Lung (tissue), 12 donors: Measurements from ENCODE around the gene ZNF672. TPM values are rescaled to one million over a fixed set of nuclear protein-coding genes. Genes with fewer than 3 reads are reported as not detected.

Source experiments
- ATAC-seq: fragments of 200-7000 bp; cut with Tn5 transposase; one replicate; pipeline ENCODE4 v1.9.1; 2020; ENCODE audit warnings: moderate number of reproducible peaks; ENCODE audit not compliant: insufficient read depth, low FRiP score
- DNase-seq, 3 donors: peaks; one replicate each; pipeline ENCODE4 v3.0.0-alpha.2; 2013 to 2017
- H3K27ac ChIP-seq, 2 donors: one replicate each; pipeline ENCODE4 v1.5.1; 2013; ENCODE audit warnings: mild to moderate bottlenecking in 2 of 2, moderate library complexity in 2 of 2, control low read depth in 1 of 2, inconsistent platforms in 1 of 2, low read depth in 1 of 2, low read length in 1 of 2
- H3K27me3 ChIP-seq, 3 donors: one replicate each; pipeline ENCODE4 v1.5.1; 2013; ENCODE audit warnings: low read length in 2 of 3; ENCODE audit not compliant: control insufficient read depth in 3 of 3, insufficient read depth in 3 of 3
- H3K36me3 ChIP-seq, 4 donors: one replicate each; pipeline ENCODE4 v1.5.1; 2013; ENCODE audit warnings: low read length in 4 of 4, mild to moderate bottlenecking in 1 of 4, moderate library complexity in 1 of 4; ENCODE audit not compliant: control insufficient read depth in 4 of 4, insufficient read depth in 4 of 4
- H3K4me1 ChIP-seq, 5 donors: one replicate each; pipeline ENCODE4 v1.5.1; 2013; ENCODE audit warnings: low read length in 5 of 5, mild to moderate bottlenecking in 2 of 5, moderate library complexity in 1 of 5; ENCODE audit not compliant: control insufficient read depth in 5 of 5, insufficient read depth in 5 of 5
- H3K4me3 ChIP-seq: one replicate; pipeline ENCODE4 v1.5.1; 2013; ENCODE audit warnings: mild to moderate bottlenecking, control low read depth, moderate library complexity
- H3K9ac ChIP-seq, 2 donors: one replicate each; pipeline ENCODE4 v1.5.1; 2013; ENCODE audit warnings: low read length in 2 of 2, control low read depth in 1 of 2; ENCODE audit not compliant: insufficient read depth in 1 of 2
- H3K9me3 ChIP-seq, 4 donors: one replicate each; pipeline ENCODE4 v1.5.1; 2013; ENCODE audit warnings: low read length in 3 of 4, mild to moderate bottlenecking in 1 of 4, moderate library complexity in 1 of 4; ENCODE audit not compliant: control insufficient read depth in 4 of 4, insufficient read depth in 3 of 4
- WGBS, 2 donors: extraction: QIAGEN DNeasy Blood & Tissue Kit; methylation state at CpG; one replicate each; pipeline ENCODE4 v1.1.7; 2013; 5-methylcytosine and 5-hydroxymethylcytosine counted together
- polyA plus RNA-seq, 2 donors: library from polyadenylated mRNA; stranded (reverse); fragments of 200-250 nt; gene quantifications; one replicate each; pipeline ENCODE4 v1.2.1, GENCODE V29; 2013
- total RNA-seq, 2 donors: library from RNA; depleted of rRNA in 1 of 2; stranded (reverse); fragments of >200 nt in 1 of 2; gene quantifications; one replicate each; pipeline ENCODE4 v1.2.1, GENCODE V29; 2014 to 2021
- TF ChIP-seq, protein P1 (sequence below): IDR thresholded peaks from 2 replicates; pipeline ENCODE4 v1.5.1; 2012; ENCODE audit warnings: mild to moderate bottlenecking; ENCODE audit errors: control extremely low read depth, extremely low read depth
- donor health status: control.
- donor health status: control.
- donor health status: Bipolar disorder and iron deficiency.
- donor health status: healthy.
- donor health status: DM: yes; HTN: yes; CAD: no.

The ZNF672 gene
- total and polyA plus RNA-seq, 4 donors = 17.1 to 41.3 (median 31.3) TPM

- Histone ChIP-seq H3K27me3 (no peaks in the 10 kb centered on the region), H3K27ac (no peak overlapping the region), H3K4me3 (no peak overlapping the region), H3K9ac (no peak overlapping the region), H3K36me3 (peaks cover 15 to 54% (median 39%) of the 10 kb centered on the region in 4 donors), H3K9me3 (no peaks in the 10 kb centered on the region), H3K4me1 (peaks cover 0 to 22% (median 0%) of the 10 kb centered on the region in 5 donors)
- 90 to 94% methylated on average over 16 of the region's 16 CpGs for WGBS, 2 donors
- TF ChIP-seq, protein P1, sequence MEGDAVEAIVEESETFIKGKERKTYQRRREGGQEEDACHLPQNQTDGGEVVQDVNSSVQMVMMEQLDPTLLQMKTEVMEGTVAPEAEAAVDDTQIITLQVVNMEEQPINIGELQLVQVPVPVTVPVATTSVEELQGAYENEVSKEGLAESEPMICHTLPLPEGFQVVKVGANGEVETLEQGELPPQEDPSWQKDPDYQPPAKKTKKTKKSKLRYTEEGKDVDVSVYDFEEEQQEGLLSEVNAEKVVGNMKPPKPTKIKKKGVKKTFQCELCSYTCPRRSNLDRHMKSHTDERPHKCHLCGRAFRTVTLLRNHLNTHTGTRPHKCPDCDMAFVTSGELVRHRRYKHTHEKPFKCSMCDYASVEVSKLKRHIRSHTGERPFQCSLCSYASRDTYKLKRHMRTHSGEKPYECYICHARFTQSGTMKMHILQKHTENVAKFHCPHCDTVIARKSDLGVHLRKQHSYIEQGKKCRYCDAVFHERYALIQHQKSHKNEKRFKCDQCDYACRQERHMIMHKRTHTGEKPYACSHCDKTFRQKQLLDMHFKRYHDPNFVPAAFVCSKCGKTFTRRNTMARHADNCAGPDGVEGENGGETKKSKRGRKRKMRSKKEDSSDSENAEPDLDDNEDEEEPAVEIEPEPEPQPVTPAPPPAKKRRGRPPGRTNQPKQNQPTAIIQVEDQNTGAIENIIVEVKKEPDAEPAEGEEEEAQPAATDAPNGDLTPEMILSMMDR = no peak
- no peak for DNase-seq
- no peak for ATAC-seq
Observed at GRCh38 chr1:248814351-248814750, 23.7 kb upstream of the ZNF672 start.

- ATAC-seq (no peak), DNase-seq (no peak)
- Histone ChIP-seq H3K4me1 (peaks cover 0 to 18% (median 0%) of the 10 kb centered on the region in 5 donors), H3K36me3 (peaks cover 15 to 58% (median 39%) of the 10 kb centered on the region in 4 donors), H3K9ac (no peak overlapping the region), H3K9me3 (no peaks in the 10 kb centered on the region), H3K27ac (no peak overlapping the region), H3K4me3 (no peak overlapping the region), H3K27me3 (no peaks in the 10 kb centered on the region)
- WGBS, 2 donors = 92 to 94% methylated on average over 10 of the region's 10 CpGs
- TF ChIP-seq, protein P1 = no peak
Observed at GRCh38 chr1:248815407-248816034, 22.5 kb upstream of the ZNF672 start.

DNA sequence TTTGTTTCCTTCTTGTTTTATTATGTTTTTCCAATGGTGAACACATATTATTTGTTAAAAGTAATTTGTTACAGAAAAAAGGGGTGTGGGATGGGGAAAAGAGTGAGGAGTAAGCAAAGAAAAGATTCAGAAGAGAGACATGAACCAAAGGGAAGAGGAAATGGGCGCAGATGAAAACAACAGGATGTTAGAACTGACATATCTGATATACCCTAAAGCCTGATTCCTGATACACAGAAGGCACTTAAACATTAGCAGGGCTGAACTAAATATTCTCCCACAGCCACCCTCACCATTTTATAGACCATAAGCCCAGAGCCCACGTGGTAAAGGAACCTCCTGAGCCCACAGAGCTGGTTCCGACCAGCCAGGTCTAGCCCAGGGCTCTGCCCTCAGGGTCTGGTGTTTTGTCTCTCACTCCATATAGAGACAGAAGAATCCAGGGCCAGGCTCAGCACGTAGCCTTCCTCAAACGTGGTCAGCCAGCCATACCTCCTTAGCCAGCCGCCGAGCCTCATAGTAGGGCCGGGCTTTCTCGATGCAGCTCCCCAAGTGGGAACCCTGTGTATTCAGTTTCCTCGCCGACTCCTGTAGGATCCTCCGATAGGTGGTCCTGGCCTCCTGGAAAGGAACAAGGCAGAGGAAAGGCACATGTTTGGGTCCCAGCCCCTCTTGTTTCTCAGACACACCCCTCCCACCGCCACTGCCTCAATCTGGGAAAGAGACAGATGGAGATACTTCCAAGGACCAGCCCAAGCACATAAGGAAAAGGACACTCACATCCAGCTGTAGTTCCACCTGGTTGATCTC, 21.8 kb upstream of the ZNF672 start:
- DNase-seq (no peak), ATAC-seq (no peak)
- H3K9ac ChIP-seq = no peak overlapping the region
- peak overlapping the region in 1 of 2 donors; percentile 52 for H3K27ac ChIP-seq
- H3K27me3 ChIP-seq = no peaks in the 10 kb centered on the region
- H3K9me3 ChIP-seq = no peaks in the 10 kb centered on the region
- H3K4me1 ChIP-seq = peaks cover 0 to 15% (median 0%) of the 10 kb centered on the region in 5 donors
- 78 to 84% methylated on average over 13 of the region's 13 CpGs for WGBS, 2 donors
- H3K4me3 ChIP-seq = no peak overlapping the region
- H3K36me3 ChIP-seq = peaks cover 15 to 60% (median 40%) of the 10 kb centered on the region in 4 donors
- TF ChIP-seq, protein P1 = no peak
